Spleen (tissue), 7 donors: Measurements from ENCODE around the gene CCDC157.

Experiments used
- POLR2A ChIP-seq, 3 donors: fragments of 450-650 bp; IDR thresholded peaks; one replicate each; pipeline ENCODE4 v1.5.1; 2017; ENCODE audit warnings: antibody characterized with exemption in 3 of 3, mild to moderate bottlenecking in 1 of 3
- POLR2AphosphoS5 ChIP-seq, 3 donors: sonication (generic); formaldehyde crosslinking; IDR thresholded peaks; one replicate each; pipeline ENCODE4 v1.5.1; 2017; ENCODE audit warnings: antibody characterized with exemption in 3 of 3
- TF ChIP-seq, protein P1 (sequence below), 11 experiments: fragments of 200-600 bp in 7 of 11; fragments of 450-650 bp in 4 of 11; sonication (generic) in 4 of 11; IDR thresholded peaks in 8 of 11; conservative IDR thresholded peaks in 3 of 11; 1 replicate in 7 of 11; 2 replicates in 4 of 11; pipeline versions ENCODE4 v1.4.0 to v1.8.0; 2016 to 2021; ENCODE audit warnings: antibody characterized with exemption in 11 of 11, inconsistent platforms in 4 of 11, mild to moderate bottlenecking in 1 of 11
- donor health status: DM: no; HTN: no; CAD: no; lungs with moderate emphysema.
- donor health status: DM: no; HTN: no; CAD: no.
- donor health status: DM: no; HTN: no; CAD: no.

DNA sequence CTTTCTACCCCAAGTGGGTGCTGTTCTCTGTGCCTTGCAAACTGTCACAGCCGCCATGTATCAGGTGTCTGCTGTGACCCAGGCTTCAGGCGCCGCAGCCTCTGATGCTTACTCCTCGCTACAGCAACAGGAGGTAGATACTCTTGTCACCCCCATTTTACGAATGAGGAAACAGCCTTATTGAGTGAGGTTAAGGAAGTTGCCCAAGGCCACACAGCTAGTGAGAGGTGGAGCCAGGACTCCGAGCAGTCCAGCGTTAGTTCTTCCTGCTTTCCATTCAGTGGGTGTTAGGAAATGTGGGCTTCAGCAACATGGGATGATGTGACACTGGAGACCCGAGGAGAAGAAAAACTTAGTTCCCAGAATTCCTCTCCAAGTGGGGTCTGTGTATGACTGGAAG is 16.1 kb downstream of the CCDC157 start:
- TF ChIP-seq POLR2A (IDR thresholded peaks at IDR 0.05): no peak
- TF ChIP-seq, protein P1, sequence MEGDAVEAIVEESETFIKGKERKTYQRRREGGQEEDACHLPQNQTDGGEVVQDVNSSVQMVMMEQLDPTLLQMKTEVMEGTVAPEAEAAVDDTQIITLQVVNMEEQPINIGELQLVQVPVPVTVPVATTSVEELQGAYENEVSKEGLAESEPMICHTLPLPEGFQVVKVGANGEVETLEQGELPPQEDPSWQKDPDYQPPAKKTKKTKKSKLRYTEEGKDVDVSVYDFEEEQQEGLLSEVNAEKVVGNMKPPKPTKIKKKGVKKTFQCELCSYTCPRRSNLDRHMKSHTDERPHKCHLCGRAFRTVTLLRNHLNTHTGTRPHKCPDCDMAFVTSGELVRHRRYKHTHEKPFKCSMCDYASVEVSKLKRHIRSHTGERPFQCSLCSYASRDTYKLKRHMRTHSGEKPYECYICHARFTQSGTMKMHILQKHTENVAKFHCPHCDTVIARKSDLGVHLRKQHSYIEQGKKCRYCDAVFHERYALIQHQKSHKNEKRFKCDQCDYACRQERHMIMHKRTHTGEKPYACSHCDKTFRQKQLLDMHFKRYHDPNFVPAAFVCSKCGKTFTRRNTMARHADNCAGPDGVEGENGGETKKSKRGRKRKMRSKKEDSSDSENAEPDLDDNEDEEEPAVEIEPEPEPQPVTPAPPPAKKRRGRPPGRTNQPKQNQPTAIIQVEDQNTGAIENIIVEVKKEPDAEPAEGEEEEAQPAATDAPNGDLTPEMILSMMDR (IDR thresholded peaks at IDR 0.05 in 8 of 11, conservative IDR thresholded peaks at IDR 0.05 in 3 of 11): no peak
- TF ChIP-seq POLR2AphosphoS5 (IDR thresholded peaks at IDR 0.05): peak in 1 of 3 donors; percentile 34
